Ovary (tissue), 9 donors: Measurements from ENCODE around the gene KRT7. TPM values are rescaled to one million over a fixed set of nuclear protein-coding genes. Genes with fewer than 3 reads are reported as not detected.

ENCODE experiments used
- DNase-seq, 5 donors: peaks; one replicate each; pipeline ENCODE4 v3.0.0-alpha.2; 2019 to 2020
- H3K27ac ChIP-seq, 2 donors: fragments of 200-600 bp; one replicate each; pipeline versions ENCODE4 v1.5.1 to v1.8.0; 2019 to 2022
- H3K27me3 ChIP-seq: fragments of 200-600 bp; one replicate; pipeline ENCODE4 v1.8.0; 2022
- H3K36me3 ChIP-seq: fragments of 200-600 bp; sonication (generic); one replicate; pipeline ENCODE4 v1.5.1; 2019
- H3K4me1 ChIP-seq: one replicate; pipeline ENCODE4 v1.8.1; 2013; ENCODE audit warnings: mild to moderate bottlenecking, moderate library complexity; ENCODE audit not compliant: insufficient read depth
- H3K4me3 ChIP-seq: fragments of 200-600 bp; sonication (generic); one replicate; pipeline ENCODE4 v1.5.1; 2017
- H3K9me3 ChIP-seq, 2 donors: fragments of 200-600 bp in 1 of 2; sonication (generic) in 1 of 2; one replicate each; pipeline versions ENCODE4 v1.5.1 to v1.8.1; 2013 to 2019; ENCODE audit warnings: mild to moderate bottlenecking in 1 of 2, moderate library complexity in 1 of 2
- EP300 ChIP-seq: sonication (generic); formaldehyde crosslinking; IDR thresholded peaks from one replicate; pipeline ENCODE4 v1.6.1; 2017; ENCODE audit warnings: antibody characterized with exemption
- POLR2A ChIP-seq: fragments of 450-650 bp; IDR thresholded peaks from one replicate; pipeline ENCODE4 v1.6.1; 2017; ENCODE audit warnings: antibody characterized with exemption, mild to moderate bottlenecking, moderate library complexity
- WGBS, 3 donors: extraction: QIAGEN DNeasy Blood & Tissue Kit in 1 of 3; methylation state at CpG; one replicate each; pipeline versions ENCODE4 v1.1.5 to v1.1.7; 2013 to 2017; 5-methylcytosine and 5-hydroxymethylcytosine counted together
- intact Hi-C, 4 donors: fragments of 100-400 bp; cut with DNase I; formaldehyde crosslinking; loops; one replicate each; pipeline versions ENCODE4 v1.11.0 to v1.15.1; 2022 to 2023
- polyA plus RNA-seq, 2 donors: library from polyadenylated mRNA; stranded (reverse); fragments of 200-250 nt in 1 of 2; fragments of 350-450 nt in 1 of 2; fragmentation: Illumina TruSeq in 1 of 2; extraction: RNeasy Lipid Tissue Mini Kit (QIAGEN cat#74804) in 1 of 2; gene quantifications; one replicate each; pipeline ENCODE4 v1.2.3, GENCODE V29; 2013 to 2014
- total RNA-seq, 7 donors: library from RNA; depleted of rRNA in 2 of 7; stranded (reverse); fragments of >200 nt in 2 of 7; fragmentation: NEBNext Ultra II Directional in 3 of 7; extraction: Animal tissue kit (Norgen Biotek cat#: 25700) in 3 of 7; gene quantifications; one replicate each; pipeline versions ENCODE4 v1.1.0 to v1.2.4, GENCODE V29; 2016 to 2023
- TF ChIP-seq, protein P1 (sequence below), 3 donors: fragments of 450-650 bp in 2 of 3; fragments of 200-600 bp in 1 of 3; IDR thresholded peaks; one replicate each; pipeline versions ENCODE4 v1.5.1 to v1.8.0; 2016 to 2022; ENCODE audit warnings: antibody characterized with exemption in 3 of 3, mild to moderate bottlenecking in 1 of 3
- donor health status: DM: no; HTN: no; CAD: no; lungs with moderate emphysema.
- donor health status: DM: no; HTN: no; CAD: no.
- donor health status: Bipolar disorder and iron deficiency.
- donor health status: DM: yes; HTN: yes; CAD: no.
- donor health status: DM: no; HTN: no; CAD: no.
- donor health status: DM: yes; HTN: yes; CAD: no.

KRT7 gene
- total and polyA plus RNA-seq, 9 donors = 0.37 to 379 (median 22.7) TPM; not detected in 1

DNA sequence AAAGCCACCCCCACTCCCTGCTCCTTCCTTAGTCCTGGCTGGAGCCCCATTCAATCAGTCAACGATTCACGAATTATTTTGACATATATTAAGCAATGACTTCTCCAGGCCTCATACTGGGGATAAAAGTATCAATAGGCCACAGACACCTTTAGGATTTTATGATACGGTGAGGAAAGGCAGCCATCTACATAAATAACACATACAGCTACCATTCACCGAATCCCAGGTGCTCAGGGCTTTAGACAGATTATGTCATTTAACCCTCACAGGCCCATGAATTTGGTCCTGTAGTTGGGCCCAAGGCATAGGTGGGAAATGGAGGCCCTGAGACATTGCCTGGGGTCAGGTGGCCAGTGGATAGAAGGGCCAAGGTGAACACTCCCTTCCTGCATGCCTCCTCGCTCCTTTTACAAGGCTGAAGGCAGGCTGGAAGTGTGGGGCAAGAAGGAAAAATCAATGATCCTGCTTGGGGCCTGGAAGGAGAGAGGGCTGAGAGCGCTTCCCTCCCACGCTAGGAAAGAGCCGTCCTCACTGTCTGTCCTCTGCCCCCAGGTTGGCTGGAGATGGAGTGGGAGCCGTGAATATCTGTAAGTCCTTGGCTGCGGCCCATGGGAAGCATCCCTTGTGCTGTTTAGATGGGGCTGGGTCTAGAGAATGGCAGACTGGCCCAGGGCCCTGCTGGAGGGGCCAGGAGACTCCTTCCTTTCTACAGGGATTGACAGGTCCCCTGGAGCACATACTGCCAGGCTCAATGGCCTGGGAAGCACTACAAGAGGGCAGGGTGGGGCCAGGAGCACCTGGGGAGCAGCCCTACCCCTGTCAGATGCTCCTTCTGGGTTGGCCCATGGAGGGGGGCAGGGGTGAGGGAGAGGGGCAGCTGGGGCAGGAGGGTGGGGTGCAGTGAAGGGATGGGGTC, 14.8 kb downstream of the KRT7 start:
- no peak overlapping the region for H3K4me3 ChIP-seq
- peaks cover 7% of the 10 kb centered on the region for H3K4me1 ChIP-seq
- 62 to 67% (median 67%) methylated on average over 10 of the region's 10 CpGs for WGBS, 3 donors
- H3K9me3 ChIP-seq = no peaks in the 10 kb centered on the region
- no peaks in the 10 kb centered on the region for H3K36me3 ChIP-seq
- TF ChIP-seq POLR2A (no peak), EP300 (no peak)
- TF ChIP-seq, protein P1, sequence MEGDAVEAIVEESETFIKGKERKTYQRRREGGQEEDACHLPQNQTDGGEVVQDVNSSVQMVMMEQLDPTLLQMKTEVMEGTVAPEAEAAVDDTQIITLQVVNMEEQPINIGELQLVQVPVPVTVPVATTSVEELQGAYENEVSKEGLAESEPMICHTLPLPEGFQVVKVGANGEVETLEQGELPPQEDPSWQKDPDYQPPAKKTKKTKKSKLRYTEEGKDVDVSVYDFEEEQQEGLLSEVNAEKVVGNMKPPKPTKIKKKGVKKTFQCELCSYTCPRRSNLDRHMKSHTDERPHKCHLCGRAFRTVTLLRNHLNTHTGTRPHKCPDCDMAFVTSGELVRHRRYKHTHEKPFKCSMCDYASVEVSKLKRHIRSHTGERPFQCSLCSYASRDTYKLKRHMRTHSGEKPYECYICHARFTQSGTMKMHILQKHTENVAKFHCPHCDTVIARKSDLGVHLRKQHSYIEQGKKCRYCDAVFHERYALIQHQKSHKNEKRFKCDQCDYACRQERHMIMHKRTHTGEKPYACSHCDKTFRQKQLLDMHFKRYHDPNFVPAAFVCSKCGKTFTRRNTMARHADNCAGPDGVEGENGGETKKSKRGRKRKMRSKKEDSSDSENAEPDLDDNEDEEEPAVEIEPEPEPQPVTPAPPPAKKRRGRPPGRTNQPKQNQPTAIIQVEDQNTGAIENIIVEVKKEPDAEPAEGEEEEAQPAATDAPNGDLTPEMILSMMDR (IDR thresholded peaks at IDR 0.05) = no peak
- DNase-seq = no peak
- H3K27ac ChIP-seq = no peak overlapping the region
- intact Hi-C loops = no loop called here
- no peaks in the 10 kb centered on the region for H3K27me3 ChIP-seq

DNA sequence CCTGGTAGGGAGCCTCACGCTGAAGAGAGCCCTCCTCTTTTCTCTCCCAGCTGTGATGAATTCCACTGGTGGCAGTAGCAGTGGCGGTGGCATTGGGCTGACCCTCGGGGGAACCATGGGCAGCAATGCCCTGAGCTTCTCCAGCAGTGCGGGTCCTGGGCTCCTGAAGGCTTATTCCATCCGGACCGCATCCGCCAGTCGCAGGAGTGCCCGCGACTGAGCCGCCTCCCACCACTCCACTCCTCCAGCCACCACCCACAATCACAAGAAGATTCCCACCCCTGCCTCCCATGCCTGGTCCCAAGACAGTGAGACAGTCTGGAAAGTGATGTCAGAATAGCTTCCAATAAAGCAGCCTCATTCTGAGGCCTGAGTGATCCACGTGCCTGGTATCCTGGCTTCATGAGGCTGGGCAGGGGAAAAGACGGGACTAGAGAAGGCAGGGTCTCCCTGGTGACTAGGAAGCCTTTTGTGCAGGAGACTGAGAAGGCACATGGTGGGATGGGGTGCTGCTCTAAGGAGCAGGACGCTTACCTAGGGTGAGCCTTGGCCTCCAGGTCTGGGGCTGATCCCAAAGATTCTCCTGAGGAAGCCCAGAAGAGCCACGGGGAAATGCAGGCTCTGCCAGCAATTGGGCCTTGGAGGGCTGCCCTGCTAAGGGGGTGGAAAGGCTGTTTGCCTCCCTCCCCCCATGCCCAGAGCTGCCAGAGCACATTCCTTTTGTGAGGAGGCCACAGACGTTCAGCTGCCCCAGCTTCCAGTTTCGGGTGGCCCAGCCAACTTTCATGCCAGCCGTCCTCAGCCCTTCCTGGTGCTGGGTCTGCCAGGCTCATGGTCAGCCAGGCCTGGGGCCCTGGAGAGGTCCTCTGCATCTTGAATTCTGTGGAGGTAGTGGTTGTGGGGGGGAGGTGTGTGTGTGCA, 15.8 kb downstream of the KRT7 start:
- H3K27ac ChIP-seq = no peak overlapping the region
- TF ChIP-seq, protein P1 (IDR thresholded peaks at IDR 0.05) = no peak
- no peaks in the 10 kb centered on the region for H3K9me3 ChIP-seq
- H3K36me3 ChIP-seq = no peaks in the 10 kb centered on the region
- 73 to 77% (median 77%) methylated on average over 18 of the region's 18 CpGs for WGBS, 3 donors
- H3K4me1 ChIP-seq = peaks cover 6% of the 10 kb centered on the region
- intact Hi-C loops = no loop called here
- no peaks in the 10 kb centered on the region for H3K27me3 ChIP-seq
- DNase-seq = peak in 1 of 5 donors; percentile 13
- H3K4me3 ChIP-seq = no peak overlapping the region

DNA sequence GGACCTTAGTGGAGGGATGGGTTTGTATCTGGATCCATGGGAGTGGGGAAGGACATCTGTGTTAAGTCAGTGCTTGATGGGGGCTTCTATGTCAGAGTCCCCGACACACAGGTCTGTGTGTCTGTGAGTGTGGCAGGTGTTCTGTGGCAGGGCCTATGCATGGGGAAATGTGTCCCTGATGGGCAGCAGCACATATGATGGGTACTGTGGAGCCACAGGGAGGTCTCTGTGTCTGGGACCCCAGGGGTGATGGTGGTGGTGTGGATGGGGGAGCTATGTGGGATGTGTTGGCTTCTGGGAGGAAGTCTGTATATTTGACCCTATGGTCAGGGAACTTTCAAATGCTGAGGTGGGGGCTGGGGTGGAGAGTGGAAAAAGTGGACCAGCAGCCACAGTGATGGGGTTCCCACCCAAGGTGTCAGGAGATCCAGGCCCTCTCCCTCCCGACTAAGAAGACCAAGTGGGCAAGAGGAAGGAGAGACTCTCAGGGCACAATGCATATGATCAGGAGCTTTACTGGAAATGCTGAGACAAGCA, 16.5 kb downstream of the KRT7 start:
- Histone ChIP-seq H3K4me1 (no peaks in the 10 kb centered on the region), H3K36me3 (no peaks in the 10 kb centered on the region), H3K27me3 (no peaks in the 10 kb centered on the region), H3K9me3 (no peaks in the 10 kb centered on the region), H3K27ac (no peak overlapping the region), H3K4me3 (no peak overlapping the region)
- TF ChIP-seq, protein P1 (IDR thresholded peaks at IDR 0.05) = no peak
- TF ChIP-seq EP300 (no peak), POLR2A (no peak)
- WGBS, 3 donors = 81 to 88% (median 83%) methylated on average over 2 of the region's 2 CpGs
- intact Hi-C loops = no loop called here
- peak in 1 of 5 donors; percentile 5 for DNase-seq
